ENCODE data around the gene UNC119. TPM values are rescaled to one million over a fixed set of nuclear protein-coding genes. Genes with fewer than 3 reads are reported as not detected.
A peak's percentile ranks its signal among the peaks of the same experiment; 100 is the strongest.
"Not testable (repeated sequence)": the region's sequence is repeated elsewhere in the genome, so short reads cannot be mapped to it uniquely, and the experiment has no call there.

UNC119 gene
- total RNA-seq, 2 donors from 2014 or later = 39.1 to 67.7 TPM

- Mint-ChIP-seq H3K27ac (peak within 1 kb of the TSS; percentile 93), H3K9me3 (no peaks in the 10 kb centered on the region), H3K36me3 (ENCODE audit: low read depth) (peaks cover 87% of the 10 kb centered on the region), H3K4me3 (peak within 1 kb of the TSS; percentile 97), H3K4me1 (peaks cover 35% of the 10 kb centered on the region), H3K27me3 (no peaks in the 10 kb centered on the region)
- ATAC-seq (replicated peaks) = peak; percentile 90
Measured at GRCh38 chr17:28576758-28577465, 24.5 kb upstream of the UNC119 start, which contains the start of gene ALDOC. ALDOC (minus strand) TSS chr17:28576895; CDS start chr17:28575532, 1,363 bp downstream.

- Mint-ChIP-seq H3K27ac (peak overlapping the region; percentile 93), H3K36me3 (ENCODE audit: low read depth) (peaks cover 87% of the 10 kb centered on the region), H3K4me3 (peak overlapping the region; percentile 97), H3K4me1 (peaks cover 35% of the 10 kb centered on the region)
- ATAC-seq (replicated peaks); H3K9me3 Mint-ChIP-seq; H3K27me3 Mint-ChIP-seq: not testable (repeated sequence)
Measured at GRCh38 chr17:28576016-28576415, 23.6 kb upstream of the UNC119 start.

GRCh38 chr17:28575126-28575795, 22.8 kb upstream of the UNC119 start:
- Mint-ChIP-seq H3K27ac (no peak overlapping the region), H3K4me1 (peaks cover 28% of the 10 kb centered on the region), H3K36me3 (ENCODE audit: low read depth) (peaks cover 80% of the 10 kb centered on the region), H3K9me3 (no peaks in the 10 kb centered on the region), H3K27me3 (no peaks in the 10 kb centered on the region), H3K4me3 (peak overlapping the region; percentile 97)
- ATAC-seq (replicated peaks) = no peak

- peaks cover 80% of the 10 kb centered on the region for H3K36me3 Mint-ChIP-seq (ENCODE audit: low read depth)
- peak overlapping the region; percentile 97 for H3K4me3 Mint-ChIP-seq
Measured at GRCh38 chr17:28574526-28574925, 22.1 kb upstream of the UNC119 start.

GRCh38 chr17:28573966-28574480, 21.6 kb upstream of the UNC119 start:
- H3K27me3 Mint-ChIP-seq = no peaks in the 10 kb centered on the region
- H3K36me3 Mint-ChIP-seq (ENCODE audit: low read depth) = peaks cover 78% of the 10 kb centered on the region
- peaks cover 24% of the 10 kb centered on the region for H3K4me1 Mint-ChIP-seq
- H3K4me3 Mint-ChIP-seq = peak overlapping the region; percentile 97
- no peaks in the 10 kb centered on the region for H3K9me3 Mint-ChIP-seq
- ATAC-seq (replicated peaks) = no peak
- H3K27ac Mint-ChIP-seq = no peak overlapping the region

More at GRCh38 chr17:28574526-28574925, 22.1 kb upstream of the UNC119 start:
- no peak overlapping the region for H3K27ac Mint-ChIP-seq
- no peaks in the 10 kb centered on the region for H3K27me3 Mint-ChIP-seq
- H3K9me3 Mint-ChIP-seq = no peaks in the 10 kb centered on the region
- ATAC-seq (replicated peaks) = no peak
- H3K4me1 Mint-ChIP-seq = peaks cover 26% of the 10 kb centered on the region

GRCh38 chr17:28573521-28573920, 21.1 kb upstream of the UNC119 start:
- H3K27me3 Mint-ChIP-seq = no peaks in the 10 kb centered on the region
- ATAC-seq (replicated peaks) = no peak
- H3K27ac Mint-ChIP-seq = no peak overlapping the region
- peak overlapping the region; percentile 97 for H3K4me3 Mint-ChIP-seq
- no peaks in the 10 kb centered on the region for H3K9me3 Mint-ChIP-seq
- peaks cover 76% of the 10 kb centered on the region for H3K36me3 Mint-ChIP-seq (ENCODE audit: low read depth)
- H3K4me1 Mint-ChIP-seq = peaks cover 23% of the 10 kb centered on the region

- Mint-ChIP-seq H3K27me3 (no peaks in the 10 kb centered on the region), H3K9me3 (no peaks in the 10 kb centered on the region), H3K27ac (peak overlapping the region; percentile 96), H3K4me3 (peak overlapping the region; percentile 97), H3K4me1 (peaks cover 28% of the 10 kb centered on the region), H3K36me3 (ENCODE audit: low read depth) (peaks cover 76% of the 10 kb centered on the region)
- ATAC-seq (replicated peaks) = no peak
Measured at GRCh38 chr17:28573040-28573380, 20.6 kb upstream of the UNC119 start.

- Mint-ChIP-seq H3K9me3 (no peaks in the 10 kb centered on the region), H3K27ac (peak overlapping the region; percentile 96), H3K27me3 (no peaks in the 10 kb centered on the region), H3K36me3 (ENCODE audit: low read depth) (peaks cover 76% of the 10 kb centered on the region), H3K4me1 (peaks cover 34% of the 10 kb centered on the region), H3K4me3 (peak overlapping the region; percentile 97)
- ATAC-seq (replicated peaks) = no peak
Measured at GRCh38 chr17:28572259-28573039, 20.0 kb upstream of the UNC119 start.

GRCh38 chr17:28571361-28572122, 19.1 kb upstream of the UNC119 start, which contains the start of gene PIGS:
PIGS (minus strand) TSS chr17:28571524; CDS start chr17:28571496, 28 bp downstream.
- no peaks in the 10 kb centered on the region for H3K9me3 Mint-ChIP-seq
- peaks cover 39% of the 10 kb centered on the region for H3K4me1 Mint-ChIP-seq
- no peaks in the 10 kb centered on the region for H3K27me3 Mint-ChIP-seq
- peak; percentile 98 for ATAC-seq (replicated peaks)
- peaks cover 76% of the 10 kb centered on the region for H3K36me3 Mint-ChIP-seq (ENCODE audit: low read depth)
- peak within 1 kb of the TSS; percentile 97 for H3K4me3 Mint-ChIP-seq
- peak within 1 kb of the TSS; percentile 96 for H3K27ac Mint-ChIP-seq

GRCh38 chr17:28570716-28571360, 18.4 kb upstream of the UNC119 start:
- Mint-ChIP-seq H3K36me3 (ENCODE audit: low read depth) (peaks cover 73% of the 10 kb centered on the region), H3K27me3 (no peaks in the 10 kb centered on the region), H3K9me3 (no peaks in the 10 kb centered on the region), H3K4me3 (peak overlapping the region; percentile 97), H3K4me1 (peaks cover 39% of the 10 kb centered on the region), H3K27ac (peak overlapping the region; percentile 96)
- peak; percentile 53 for ATAC-seq (replicated peaks)

- no peak for ATAC-seq (replicated peaks)
- H3K4me3 Mint-ChIP-seq = peak overlapping the region; percentile 97
- no peaks in the 10 kb centered on the region for H3K27me3 Mint-ChIP-seq
- H3K27ac Mint-ChIP-seq = peak overlapping the region; percentile 96
- peaks cover 71% of the 10 kb centered on the region for H3K36me3 Mint-ChIP-seq (ENCODE audit: low read depth)
- H3K9me3 Mint-ChIP-seq = no peaks in the 10 kb centered on the region
- H3K4me1 Mint-ChIP-seq = peaks cover 39% of the 10 kb centered on the region
Measured at GRCh38 chr17:28569446-28569845, 17.0 kb upstream of the UNC119 start.

GRCh38 chr17:28567604-28568003, 15.2 kb upstream of the UNC119 start:
- H3K9me3 Mint-ChIP-seq = no peaks in the 10 kb centered on the region
- H3K27me3 Mint-ChIP-seq = no peaks in the 10 kb centered on the region
- peaks cover 32% of the 10 kb centered on the region for H3K4me1 Mint-ChIP-seq
- ATAC-seq (replicated peaks) = no peak
- H3K36me3 Mint-ChIP-seq (ENCODE audit: low read depth) = peaks cover 71% of the 10 kb centered on the region
- peak overlapping the region; percentile 33 for H3K4me3 Mint-ChIP-seq
- peak overlapping the region; percentile 76 for H3K27ac Mint-ChIP-seq

GRCh38 chr17:28563475-28563874, 11.1 kb upstream of the UNC119 start:
- H3K27me3 Mint-ChIP-seq = no peaks in the 10 kb centered on the region
- H3K4me1 Mint-ChIP-seq = peaks cover 15% of the 10 kb centered on the region
- no peak for ATAC-seq (replicated peaks)
- peaks cover 93% of the 10 kb centered on the region for H3K36me3 Mint-ChIP-seq (ENCODE audit: low read depth)
- no peaks in the 10 kb centered on the region for H3K9me3 Mint-ChIP-seq
- no peak overlapping the region for H3K4me3 Mint-ChIP-seq
- no peak overlapping the region for H3K27ac Mint-ChIP-seq

Data from activated T-helper 17 cell treated with anti-CD3 and anti-CD28 coated beads, Interleukin-2, amount 50 U/mL, for 72 hours (primary cell).